K562 (cell line): Measurements from ENCODE around the gene SH3YL1. TPM values are rescaled to one million over a fixed set of nuclear protein-coding genes. Genes with fewer than 3 reads are reported as not detected.

Source experiments
- polyA plus RNA-seq, 8 experiments: library from polyadenylated mRNA; depleted of rRNA in 4 of 8; stranded (reverse) in 5 of 8; unstranded in 3 of 8; fragments of >200 nt; fragmentation: Nextera tagmentation in 2 of 8; fragmentation: Illumina TruSeq in 1 of 8; extraction: Ambion mirVana in 2 of 8; extraction: Trizol in 1 of 8; gene quantifications; 2 replicates each; pipeline versions ENCODE4 v1.2.1 to v1.2.3, GENCODE V29; 2011 to 2014; ENCODE audit warnings: inconsistent platforms in 1 of 8, missing spikeins in 1 of 8
- total RNA-seq, 7 experiments: library from RNA; depleted of rRNA in 6 of 7; stranded (reverse); fragments of >200 nt in 6 of 7; fragmentation: Illumina TruSeq in 2 of 7; extraction: Trizol in 2 of 7; gene quantifications; 2 replicates each; pipeline versions ENCODE4 v1.2.1 to v1.2.3, GENCODE V29; 2011 to 2021; ENCODE audit warnings: low replicate concordance in 1 of 7
- TF ChIP-seq, protein P1 (sequence below): fragments of 450-650 bp; IDR thresholded peaks from 2 replicates; pipeline ENCODE4 v1.6.1; 2016; ENCODE audit warnings: mild to moderate bottlenecking, moderate library complexity

SH3YL1 gene
- total and polyA plus RNA-seq, 9 of the 15 experiments (the other 6 are each of a cell fraction or from before 2014, with no cell fraction given), result 3.9 to 7.8 (median 5.3) TPM

- TF ChIP-seq, protein P1, sequence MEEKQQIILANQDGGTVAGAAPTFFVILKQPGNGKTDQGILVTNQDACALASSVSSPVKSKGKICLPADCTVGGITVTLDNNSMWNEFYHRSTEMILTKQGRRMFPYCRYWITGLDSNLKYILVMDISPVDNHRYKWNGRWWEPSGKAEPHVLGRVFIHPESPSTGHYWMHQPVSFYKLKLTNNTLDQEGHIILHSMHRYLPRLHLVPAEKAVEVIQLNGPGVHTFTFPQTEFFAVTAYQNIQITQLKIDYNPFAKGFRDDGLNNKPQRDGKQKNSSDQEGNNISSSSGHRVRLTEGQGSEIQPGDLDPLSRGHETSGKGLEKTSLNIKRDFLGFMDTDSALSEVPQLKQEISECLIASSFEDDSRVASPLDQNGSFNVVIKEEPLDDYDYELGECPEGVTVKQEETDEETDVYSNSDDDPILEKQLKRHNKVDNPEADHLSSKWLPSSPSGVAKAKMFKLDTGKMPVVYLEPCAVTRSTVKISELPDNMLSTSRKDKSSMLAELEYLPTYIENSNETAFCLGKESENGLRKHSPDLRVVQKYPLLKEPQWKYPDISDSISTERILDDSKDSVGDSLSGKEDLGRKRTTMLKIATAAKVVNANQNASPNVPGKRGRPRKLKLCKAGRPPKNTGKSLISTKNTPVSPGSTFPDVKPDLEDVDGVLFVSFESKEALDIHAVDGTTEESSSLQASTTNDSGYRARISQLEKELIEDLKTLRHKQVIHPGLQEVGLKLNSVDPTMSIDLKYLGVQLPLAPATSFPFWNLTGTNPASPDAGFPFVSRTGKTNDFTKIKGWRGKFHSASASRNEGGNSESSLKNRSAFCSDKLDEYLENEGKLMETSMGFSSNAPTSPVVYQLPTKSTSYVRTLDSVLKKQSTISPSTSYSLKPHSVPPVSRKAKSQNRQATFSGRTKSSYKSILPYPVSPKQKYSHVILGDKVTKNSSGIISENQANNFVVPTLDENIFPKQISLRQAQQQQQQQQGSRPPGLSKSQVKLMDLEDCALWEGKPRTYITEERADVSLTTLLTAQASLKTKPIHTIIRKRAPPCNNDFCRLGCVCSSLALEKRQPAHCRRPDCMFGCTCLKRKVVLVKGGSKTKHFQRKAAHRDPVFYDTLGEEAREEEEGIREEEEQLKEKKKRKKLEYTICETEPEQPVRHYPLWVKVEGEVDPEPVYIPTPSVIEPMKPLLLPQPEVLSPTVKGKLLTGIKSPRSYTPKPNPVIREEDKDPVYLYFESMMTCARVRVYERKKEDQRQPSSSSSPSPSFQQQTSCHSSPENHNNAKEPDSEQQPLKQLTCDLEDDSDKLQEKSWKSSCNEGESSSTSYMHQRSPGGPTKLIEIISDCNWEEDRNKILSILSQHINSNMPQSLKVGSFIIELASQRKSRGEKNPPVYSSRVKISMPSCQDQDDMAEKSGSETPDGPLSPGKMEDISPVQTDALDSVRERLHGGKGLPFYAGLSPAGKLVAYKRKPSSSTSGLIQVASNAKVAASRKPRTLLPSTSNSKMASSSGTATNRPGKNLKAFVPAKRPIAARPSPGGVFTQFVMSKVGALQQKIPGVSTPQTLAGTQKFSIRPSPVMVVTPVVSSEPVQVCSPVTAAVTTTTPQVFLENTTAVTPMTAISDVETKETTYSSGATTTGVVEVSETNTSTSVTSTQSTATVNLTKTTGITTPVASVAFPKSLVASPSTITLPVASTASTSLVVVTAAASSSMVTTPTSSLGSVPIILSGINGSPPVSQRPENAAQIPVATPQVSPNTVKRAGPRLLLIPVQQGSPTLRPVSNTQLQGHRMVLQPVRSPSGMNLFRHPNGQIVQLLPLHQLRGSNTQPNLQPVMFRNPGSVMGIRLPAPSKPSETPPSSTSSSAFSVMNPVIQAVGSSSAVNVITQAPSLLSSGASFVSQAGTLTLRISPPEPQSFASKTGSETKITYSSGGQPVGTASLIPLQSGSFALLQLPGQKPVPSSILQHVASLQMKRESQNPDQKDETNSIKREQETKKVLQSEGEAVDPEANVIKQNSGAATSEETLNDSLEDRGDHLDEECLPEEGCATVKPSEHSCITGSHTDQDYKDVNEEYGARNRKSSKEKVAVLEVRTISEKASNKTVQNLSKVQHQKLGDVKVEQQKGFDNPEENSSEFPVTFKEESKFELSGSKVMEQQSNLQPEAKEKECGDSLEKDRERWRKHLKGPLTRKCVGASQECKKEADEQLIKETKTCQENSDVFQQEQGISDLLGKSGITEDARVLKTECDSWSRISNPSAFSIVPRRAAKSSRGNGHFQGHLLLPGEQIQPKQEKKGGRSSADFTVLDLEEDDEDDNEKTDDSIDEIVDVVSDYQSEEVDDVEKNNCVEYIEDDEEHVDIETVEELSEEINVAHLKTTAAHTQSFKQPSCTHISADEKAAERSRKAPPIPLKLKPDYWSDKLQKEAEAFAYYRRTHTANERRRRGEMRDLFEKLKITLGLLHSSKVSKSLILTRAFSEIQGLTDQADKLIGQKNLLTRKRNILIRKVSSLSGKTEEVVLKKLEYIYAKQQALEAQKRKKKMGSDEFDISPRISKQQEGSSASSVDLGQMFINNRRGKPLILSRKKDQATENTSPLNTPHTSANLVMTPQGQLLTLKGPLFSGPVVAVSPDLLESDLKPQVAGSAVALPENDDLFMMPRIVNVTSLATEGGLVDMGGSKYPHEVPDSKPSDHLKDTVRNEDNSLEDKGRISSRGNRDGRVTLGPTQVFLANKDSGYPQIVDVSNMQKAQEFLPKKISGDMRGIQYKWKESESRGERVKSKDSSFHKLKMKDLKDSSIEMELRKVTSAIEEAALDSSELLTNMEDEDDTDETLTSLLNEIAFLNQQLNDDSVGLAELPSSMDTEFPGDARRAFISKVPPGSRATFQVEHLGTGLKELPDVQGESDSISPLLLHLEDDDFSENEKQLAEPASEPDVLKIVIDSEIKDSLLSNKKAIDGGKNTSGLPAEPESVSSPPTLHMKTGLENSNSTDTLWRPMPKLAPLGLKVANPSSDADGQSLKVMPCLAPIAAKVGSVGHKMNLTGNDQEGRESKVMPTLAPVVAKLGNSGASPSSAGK, result peak; percentile 64
Measured at GRCh38 chr2:258933-259332, 4.9 kb downstream of the SH3YL1 start (continued).
